ENCODE measurements around the gene TCTN3.

- TF ChIP-seq, protein P1, sequence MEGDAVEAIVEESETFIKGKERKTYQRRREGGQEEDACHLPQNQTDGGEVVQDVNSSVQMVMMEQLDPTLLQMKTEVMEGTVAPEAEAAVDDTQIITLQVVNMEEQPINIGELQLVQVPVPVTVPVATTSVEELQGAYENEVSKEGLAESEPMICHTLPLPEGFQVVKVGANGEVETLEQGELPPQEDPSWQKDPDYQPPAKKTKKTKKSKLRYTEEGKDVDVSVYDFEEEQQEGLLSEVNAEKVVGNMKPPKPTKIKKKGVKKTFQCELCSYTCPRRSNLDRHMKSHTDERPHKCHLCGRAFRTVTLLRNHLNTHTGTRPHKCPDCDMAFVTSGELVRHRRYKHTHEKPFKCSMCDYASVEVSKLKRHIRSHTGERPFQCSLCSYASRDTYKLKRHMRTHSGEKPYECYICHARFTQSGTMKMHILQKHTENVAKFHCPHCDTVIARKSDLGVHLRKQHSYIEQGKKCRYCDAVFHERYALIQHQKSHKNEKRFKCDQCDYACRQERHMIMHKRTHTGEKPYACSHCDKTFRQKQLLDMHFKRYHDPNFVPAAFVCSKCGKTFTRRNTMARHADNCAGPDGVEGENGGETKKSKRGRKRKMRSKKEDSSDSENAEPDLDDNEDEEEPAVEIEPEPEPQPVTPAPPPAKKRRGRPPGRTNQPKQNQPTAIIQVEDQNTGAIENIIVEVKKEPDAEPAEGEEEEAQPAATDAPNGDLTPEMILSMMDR (optimal IDR thresholded peaks at IDR 0.05 in 1 of 3, IDR thresholded peaks at IDR 0.05 in 1 of 3, conservative IDR thresholded peaks at IDR 0.05 in 1 of 3; ENCODE audit: extremely low read depth in 1 of 3, insufficient read depth in 2 of 3, low read length in 3 of 3): no peak
- TF ChIP-seq EZH2 (IDR thresholded peaks at IDR 0.05; ENCODE audit: low read length): no peak
Observed at GRCh38 chr10:95742962-95743535, 49.3 kb upstream of the TCTN3 start.

Measured in keratinocyte (primary cell).